ENCODE results near the gene NME4. TPM values are rescaled to one million over a fixed set of nuclear protein-coding genes. Genes with fewer than 3 reads are reported as not detected.
"Not testable (repeated sequence)": the region's sequence is repeated elsewhere in the genome, so short reads cannot be mapped to it uniquely, and the experiment has no call there.

The NME4 gene
- total and polyA plus RNA-seq, 11 donors = 37.5 to 103 (median 73.8) TPM

DNA sequence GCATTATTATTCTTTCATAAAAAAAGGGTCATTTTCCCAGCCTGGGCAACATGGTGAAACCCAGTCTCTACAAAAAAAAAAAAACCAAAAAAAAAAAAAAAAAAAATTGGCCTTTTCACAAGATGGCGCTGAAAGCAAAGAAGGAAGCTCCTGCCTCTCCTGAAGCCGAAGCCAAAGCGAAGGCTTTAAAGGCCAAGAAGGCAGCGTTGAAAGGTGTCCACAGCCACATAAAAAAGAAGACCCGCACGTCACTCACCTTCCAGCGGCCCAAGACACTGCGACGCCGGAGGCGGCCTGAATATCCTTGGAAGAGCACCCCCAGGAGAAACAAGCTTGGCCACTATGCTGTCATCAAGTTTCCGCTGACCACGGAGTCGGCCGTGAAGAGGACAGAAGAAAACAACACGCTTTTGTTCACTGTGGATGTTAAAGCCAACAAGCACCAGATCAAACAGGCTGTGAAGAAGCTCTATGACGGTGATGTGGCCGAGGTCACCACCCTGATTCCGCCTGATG lies 10.3 kb upstream of the NME4 start:
- H3K27me3 ChIP-seq = no peaks in the 10 kb centered on the region
- intact Hi-C loops (cut with DNase I) = no loop called here
- H3K9me3 ChIP-seq = no peaks in the 10 kb centered on the region
- H3K27ac ChIP-seq = peak overlapping the region in 5 of 12 donors; percentile 13 to 72 (median 39)
- H3K4me1 ChIP-seq = peaks cover 0 to 42% (median 17%) of the 10 kb centered on the region in 12 donors
- no peak for ATAC-seq
- whole genome bisulfite sequencing, 4 donors = 67 to 77% (median 74%) methylated on average over 19 of the region's 19 CpGs
- no peaks in the 10 kb centered on the region for H3K36me3 ChIP-seq
- TF ChIP-seq, protein P1, sequence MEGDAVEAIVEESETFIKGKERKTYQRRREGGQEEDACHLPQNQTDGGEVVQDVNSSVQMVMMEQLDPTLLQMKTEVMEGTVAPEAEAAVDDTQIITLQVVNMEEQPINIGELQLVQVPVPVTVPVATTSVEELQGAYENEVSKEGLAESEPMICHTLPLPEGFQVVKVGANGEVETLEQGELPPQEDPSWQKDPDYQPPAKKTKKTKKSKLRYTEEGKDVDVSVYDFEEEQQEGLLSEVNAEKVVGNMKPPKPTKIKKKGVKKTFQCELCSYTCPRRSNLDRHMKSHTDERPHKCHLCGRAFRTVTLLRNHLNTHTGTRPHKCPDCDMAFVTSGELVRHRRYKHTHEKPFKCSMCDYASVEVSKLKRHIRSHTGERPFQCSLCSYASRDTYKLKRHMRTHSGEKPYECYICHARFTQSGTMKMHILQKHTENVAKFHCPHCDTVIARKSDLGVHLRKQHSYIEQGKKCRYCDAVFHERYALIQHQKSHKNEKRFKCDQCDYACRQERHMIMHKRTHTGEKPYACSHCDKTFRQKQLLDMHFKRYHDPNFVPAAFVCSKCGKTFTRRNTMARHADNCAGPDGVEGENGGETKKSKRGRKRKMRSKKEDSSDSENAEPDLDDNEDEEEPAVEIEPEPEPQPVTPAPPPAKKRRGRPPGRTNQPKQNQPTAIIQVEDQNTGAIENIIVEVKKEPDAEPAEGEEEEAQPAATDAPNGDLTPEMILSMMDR (IDR thresholded peaks at IDR 0.05) = peak in 1 of 12 donors; percentile 12
- TF ChIP-seq POLR2A (IDR thresholded peaks at IDR 0.05) = no peak
- peak in 2 of 5 donors; percentile 17 to 29 for DNase-seq
- H3K4me3 ChIP-seq = peak overlapping the region in 1 of 12 donors; percentile 15

DNA sequence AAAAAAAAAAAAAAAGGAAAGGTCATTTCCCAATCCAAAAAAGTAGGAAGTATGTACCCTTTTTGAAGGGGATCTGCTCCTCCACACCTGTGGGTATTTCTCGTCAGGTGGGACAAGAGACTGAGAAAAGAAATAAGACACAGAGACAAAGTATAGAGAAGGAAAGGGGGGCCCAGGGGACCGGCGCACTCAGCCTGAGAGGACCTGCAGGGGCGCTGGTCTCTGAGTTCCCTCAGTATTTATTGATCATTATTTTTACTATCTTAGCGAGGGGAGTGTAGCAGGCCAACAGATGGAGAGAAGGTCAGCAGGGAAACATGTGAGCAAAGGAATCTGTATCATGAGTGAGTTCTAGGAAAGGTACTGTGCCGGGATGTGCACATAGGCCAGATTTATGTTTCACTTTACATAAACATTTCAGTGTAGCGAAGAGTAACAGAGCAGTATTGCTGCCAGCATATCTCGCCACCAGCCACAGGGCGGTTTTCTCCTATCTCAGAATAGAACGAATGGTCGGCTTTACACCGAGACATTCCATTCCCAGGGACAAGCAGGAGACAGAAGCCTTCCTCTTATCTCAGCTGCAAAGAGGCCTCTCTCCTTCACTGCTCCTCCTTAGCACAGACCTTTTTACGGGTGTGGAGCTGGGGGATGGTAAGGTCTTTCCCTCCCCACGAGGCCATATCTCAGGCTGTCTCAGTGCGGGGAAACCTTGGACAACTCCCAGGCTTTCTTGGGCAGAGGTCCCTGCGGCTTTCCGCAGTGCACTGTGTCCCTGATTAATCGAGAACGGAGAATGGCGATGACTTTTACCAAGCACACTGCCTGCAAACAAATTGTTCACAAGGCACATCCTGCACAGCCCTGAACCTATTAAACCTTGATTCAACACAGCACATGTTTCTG lies 9.0 kb upstream of the NME4 start:
- Histone ChIP-seq H3K4me3 (peak overlapping the region in 7 of 12 donors; percentile 7 to 25 (median 18)), H3K4me1 (peaks cover 0 to 34% (median 12%) of the 10 kb centered on the region in 12 donors), H3K27ac (peak overlapping the region in 11 of 12 donors; percentile 22 to 76 (median 59))
- DNase-seq (peak in 3 of 5 donors; percentile 46 to 67 (median 48)), ATAC-seq (peak in 3 of 4 donors; percentile 13 to 25 (median 18))
- TF ChIP-seq, protein P1 (IDR thresholded peaks at IDR 0.05) = peak in 1 of 12 donors; percentile 14
- H3K9me3 ChIP-seq; intact Hi-C loops (cut with DNase I); H3K27me3 ChIP-seq; H3K36me3 ChIP-seq: not testable (repeated sequence)
- 34 to 46% (median 43%) methylated on average over 20 of the region's 20 CpGs for WGBS, 4 donors

DNA sequence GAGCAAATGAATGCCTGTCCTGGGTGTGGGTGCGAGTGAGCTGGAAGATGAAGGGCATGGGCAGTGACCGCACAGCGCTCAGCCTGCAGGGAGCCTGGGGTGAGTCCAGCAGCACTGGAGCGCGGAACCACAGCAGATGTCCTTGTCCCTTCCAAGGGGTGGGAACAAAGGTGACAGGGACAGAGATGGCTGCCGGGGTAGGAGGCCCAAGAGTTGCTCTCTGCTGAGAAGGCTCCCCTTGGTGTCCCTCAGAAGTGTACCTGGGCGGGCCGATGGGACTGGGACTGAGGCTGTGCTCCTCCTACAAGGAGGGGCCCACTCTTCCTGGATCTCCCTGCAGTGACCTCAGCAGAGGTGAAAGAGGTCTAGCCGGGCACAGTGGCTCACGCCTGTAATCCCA lies 7.6 kb upstream of the NME4 start:
- Histone ChIP-seq H3K27ac (no peak overlapping the region), H3K36me3 (no peaks in the 10 kb centered on the region), H3K9me3 (no peaks in the 10 kb centered on the region), H3K4me3 (no peak overlapping the region), H3K4me1 (peaks cover 0 to 20% (median 3%) of the 10 kb centered on the region in 12 donors), H3K27me3 (no peaks in the 10 kb centered on the region)
- peak in 1 of 5 donors; percentile 19 for DNase-seq
- intact Hi-C loops (cut with DNase I) = no loop called here
- ATAC-seq = peak in 1 of 4 donors; percentile 30
- TF ChIP-seq, protein P1 (IDR thresholded peaks at IDR 0.05) = no peak
- TF ChIP-seq POLR2A (IDR thresholded peaks at IDR 0.05) = no peak
- WGBS, 4 donors = 79 to 91% (median 83%) methylated on average over 7 to 10 of the region's 10 CpGs

DNA sequence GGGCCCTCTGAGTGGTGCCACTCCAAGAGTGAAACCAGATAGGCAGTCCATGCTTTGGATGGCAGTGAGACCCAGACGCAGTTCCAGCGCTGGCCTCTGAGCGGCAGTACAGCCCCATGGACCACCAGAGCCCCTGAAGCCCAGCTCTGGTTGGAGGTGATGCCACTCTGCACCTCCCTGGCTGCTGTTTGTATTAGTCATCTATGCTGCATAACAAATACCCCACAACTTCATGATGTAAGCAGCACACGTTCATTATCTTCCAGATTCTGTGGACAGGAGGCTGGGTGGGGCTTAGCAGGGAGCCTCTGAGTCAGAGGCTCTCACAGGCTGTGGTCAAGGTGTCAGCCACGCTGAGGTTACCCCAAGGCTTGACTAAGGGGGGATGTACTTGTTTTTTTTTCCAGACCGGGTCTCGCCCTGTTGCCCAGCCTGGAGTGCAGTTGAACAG lies 5.1 kb upstream of the NME4 start:
- ATAC-seq (peak in 3 of 4 donors; percentile 49 to 66 (median 66)), DNase-seq (peak in 2 of 5 donors; percentile 32 to 39)
- H3K4me3 ChIP-seq = no peak overlapping the region

More for the DNA sequence above, 5.1 kb upstream of the NME4 start:
- TF ChIP-seq POLR2A (IDR thresholded peaks at IDR 0.05) = no peak
- TF ChIP-seq, protein P1 (IDR thresholded peaks at IDR 0.05) = peak; percentile 47 to 67 (median 62)
- H3K36me3 ChIP-seq = no peaks in the 10 kb centered on the region
- intact Hi-C loops (cut with DNase I) = loop anchor here in 3 of 10 donors (10.0 kb wide), 2 partner anchors 93 to 273 kb away; partner anchors contain the start of gene RHOT2 (in 2 of the 3)
- H3K27ac ChIP-seq = no peak overlapping the region
- H3K9me3 ChIP-seq = no peaks in the 10 kb centered on the region
- 70 to 85% (median 74%) methylated on average over 7 of the region's 7 CpGs for WGBS, 4 donors
- no peaks in the 10 kb centered on the region for H3K27me3 ChIP-seq
- peaks cover 0 to 22% (median 9%) of the 10 kb centered on the region in 12 donors for H3K4me1 ChIP-seq
